Upper lobe of left lung (tissue), 6 donors: ENCODE measurements around the gene B4GALNT3. TPM values are rescaled to one million over a fixed set of nuclear protein-coding genes. Genes with fewer than 3 reads are reported as not detected.
A peak's percentile ranks its signal among the peaks of the same experiment; 100 is the strongest.

Experiments used
- ATAC-seq, 2 donors: fragments of 200-7000 bp; cut with Tn5 transposase; one replicate each; pipeline ENCODE4 v1.9.1; 2022; ENCODE audit warnings: mild to moderate bottlenecking in 2 of 2, moderate library complexity in 2 of 2; ENCODE audit not compliant: low FRiP score in 2 of 2
- DNase-seq, 2 donors: peaks; one replicate each; pipeline ENCODE4 v3.0.0-alpha.2; 2019 to 2020
- H3K27ac ChIP-seq, 4 donors: fragments of 200-600 bp; sonication (generic); one replicate each; pipeline ENCODE4 v1.5.1; 2016 to 2019
- H3K27me3 ChIP-seq, 4 donors: fragments of 200-600 bp; sonication (generic); one replicate each; pipeline ENCODE4 v1.5.1; 2017 to 2019
- H3K36me3 ChIP-seq, 4 donors: fragments of 200-600 bp; sonication (generic); one replicate each; pipeline ENCODE4 v1.5.1; 2016 to 2019
- H3K4me1 ChIP-seq, 4 donors: fragments of 200-600 bp; sonication (generic); one replicate each; pipeline ENCODE4 v1.5.1; 2018 to 2019
- H3K4me3 ChIP-seq, 4 donors: fragments of 200-600 bp; sonication (generic); one replicate each; pipeline ENCODE4 v1.5.1; 2017 to 2019; ENCODE audit warnings: mild to moderate bottlenecking in 2 of 4, moderate library complexity in 1 of 4
- H3K9me3 ChIP-seq, 4 donors: fragments of 200-600 bp; sonication (generic); one replicate each; pipeline ENCODE4 v1.5.1; 2018 to 2019
- EP300 ChIP-seq, 4 donors: sonication (generic); formaldehyde crosslinking; IDR thresholded peaks; one replicate each; pipeline ENCODE4 v1.5.1; 2017; ENCODE audit warnings: antibody characterized with exemption in 4 of 4, control low read depth in 2 of 4
- POLR2A ChIP-seq, 4 donors: fragments of 450-650 bp; IDR thresholded peaks; one replicate each; pipeline ENCODE4 v1.5.1; 2016 to 2017; ENCODE audit warnings: antibody characterized with exemption in 4 of 4, mild to moderate bottlenecking in 2 of 4
- POLR2AphosphoS5 ChIP-seq, 2 donors: sonication (generic); formaldehyde crosslinking; IDR thresholded peaks; one replicate each; pipeline ENCODE4 v1.5.1; 2017; ENCODE audit warnings: antibody characterized with exemption in 2 of 2
- WGBS, 2 donors: methylation state at CpG; one replicate each; pipeline ENCODE4 v1.1.5; 2017 to 2018; 5-methylcytosine and 5-hydroxymethylcytosine counted together
- total RNA-seq, 6 donors: library from RNA; depleted of rRNA in 4 of 6; stranded (reverse); fragments of >200 nt in 4 of 6; gene quantifications; one replicate each; pipeline versions ENCODE4 v1.1.0 to v1.2.1, GENCODE V29; 2016 to 2021
- TF ChIP-seq, protein P1 (sequence below), 6 experiments: fragments of 450-650 bp in 4 of 6; fragments of 200-600 bp in 2 of 6; sonication (generic) in 2 of 6; IDR thresholded peaks; one replicate each; pipeline ENCODE4 v1.5.1; 2016 to 2019; ENCODE audit warnings: antibody characterized with exemption in 6 of 6
- donor health status: DM: no; HTN: no; CAD: no; lungs with moderate emphysema.
- donor health status: DM: no; HTN: yes; CAD: no; lungs with severe emphysema.

B4GALNT3 gene
- total RNA-seq, 6 donors from 2014 or later, result 22.2 to 36.0 (median 26.9) TPM

DNA sequence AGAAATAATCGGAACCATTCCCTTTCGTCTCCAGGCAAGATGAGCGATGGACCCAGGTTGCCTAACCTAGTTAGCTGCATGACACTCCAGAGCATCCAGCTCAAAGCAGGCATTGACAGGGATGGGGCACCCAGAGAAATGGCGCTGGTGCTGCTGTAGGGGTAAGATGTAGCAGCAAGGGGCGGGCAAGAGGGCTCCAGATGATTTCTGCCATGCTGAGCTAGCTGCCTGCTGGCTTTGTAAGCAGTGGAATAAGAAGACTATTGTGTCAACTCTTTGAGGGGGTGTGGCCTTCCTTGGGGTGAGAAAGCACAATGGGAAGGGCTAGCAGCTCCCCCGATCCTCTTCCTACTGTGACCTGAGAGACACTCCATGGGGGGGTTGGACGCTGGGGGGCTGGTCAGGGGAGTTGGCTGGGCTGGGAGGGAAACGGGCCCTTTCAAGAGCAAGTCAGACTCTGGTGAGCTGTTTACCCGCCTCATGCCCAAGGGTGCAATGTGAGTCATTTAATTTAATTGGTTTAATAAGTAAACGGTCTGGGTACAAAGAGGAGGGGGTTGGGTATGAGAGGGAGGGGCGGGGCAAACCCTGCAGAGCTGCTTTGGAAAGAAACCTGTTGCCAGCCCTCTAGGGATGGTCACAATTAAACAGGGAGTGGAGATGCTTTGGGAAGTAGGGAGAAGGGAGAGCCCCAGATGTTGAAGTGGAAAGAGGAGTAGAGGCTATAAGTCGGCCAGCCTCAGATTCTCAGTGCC lies 50.5 kb downstream of the B4GALNT3 start:
- 51 to 52% methylated on average over 12 of the region's 12 CpGs for WGBS, 2 donors
- H3K36me3 ChIP-seq, result no peaks in the 10 kb centered on the region
- TF ChIP-seq EP300 (IDR thresholded peaks at IDR 0.05) (no peak), POLR2A (IDR thresholded peaks at IDR 0.05) (no peak), POLR2AphosphoS5 (IDR thresholded peaks at IDR 0.05) (no peak)
- TF ChIP-seq, protein P1, sequence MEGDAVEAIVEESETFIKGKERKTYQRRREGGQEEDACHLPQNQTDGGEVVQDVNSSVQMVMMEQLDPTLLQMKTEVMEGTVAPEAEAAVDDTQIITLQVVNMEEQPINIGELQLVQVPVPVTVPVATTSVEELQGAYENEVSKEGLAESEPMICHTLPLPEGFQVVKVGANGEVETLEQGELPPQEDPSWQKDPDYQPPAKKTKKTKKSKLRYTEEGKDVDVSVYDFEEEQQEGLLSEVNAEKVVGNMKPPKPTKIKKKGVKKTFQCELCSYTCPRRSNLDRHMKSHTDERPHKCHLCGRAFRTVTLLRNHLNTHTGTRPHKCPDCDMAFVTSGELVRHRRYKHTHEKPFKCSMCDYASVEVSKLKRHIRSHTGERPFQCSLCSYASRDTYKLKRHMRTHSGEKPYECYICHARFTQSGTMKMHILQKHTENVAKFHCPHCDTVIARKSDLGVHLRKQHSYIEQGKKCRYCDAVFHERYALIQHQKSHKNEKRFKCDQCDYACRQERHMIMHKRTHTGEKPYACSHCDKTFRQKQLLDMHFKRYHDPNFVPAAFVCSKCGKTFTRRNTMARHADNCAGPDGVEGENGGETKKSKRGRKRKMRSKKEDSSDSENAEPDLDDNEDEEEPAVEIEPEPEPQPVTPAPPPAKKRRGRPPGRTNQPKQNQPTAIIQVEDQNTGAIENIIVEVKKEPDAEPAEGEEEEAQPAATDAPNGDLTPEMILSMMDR (IDR thresholded peaks at IDR 0.05), result no peak
- no peak overlapping the region for H3K4me3 ChIP-seq
- peaks cover 9 to 27% (median 18%) of the 10 kb centered on the region in 4 donors for H3K4me1 ChIP-seq
- H3K9me3 ChIP-seq, result no peaks in the 10 kb centered on the region
- no peaks in the 10 kb centered on the region for H3K27me3 ChIP-seq
- DNase-seq (peak in 1 of 2 donors; percentile 58), ATAC-seq (peak; percentile 51 to 88)
- H3K27ac ChIP-seq, result peak overlapping the region; percentile 17 to 59 (median 51)

DNA sequence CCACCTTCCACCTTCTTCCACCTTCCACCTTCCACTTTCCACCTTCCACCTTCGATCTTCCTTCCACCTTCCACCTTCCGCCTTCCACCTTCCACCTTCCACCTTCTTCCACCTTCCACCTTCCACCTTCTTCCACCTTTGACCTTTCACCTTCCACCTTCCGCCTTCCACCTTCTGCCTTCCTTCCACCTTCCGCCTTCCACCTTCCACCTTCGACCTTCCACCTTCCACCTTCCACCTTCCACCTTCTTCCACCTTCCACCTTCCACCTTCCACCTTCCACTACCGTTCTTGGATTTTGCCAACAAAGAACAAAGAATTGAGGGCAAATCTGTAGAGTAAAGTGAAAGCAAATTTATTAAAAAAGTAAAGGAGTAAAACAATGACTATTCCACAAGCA lies 53.2 kb downstream of the B4GALNT3 start:
- TF ChIP-seq, protein P1 (IDR thresholded peaks at IDR 0.05), result no peak
- no peak for TF ChIP-seq POLR2A (IDR thresholded peaks at IDR 0.05)
- no peak for TF ChIP-seq EP300 (IDR thresholded peaks at IDR 0.05)
- no peak for TF ChIP-seq POLR2AphosphoS5 (IDR thresholded peaks at IDR 0.05)
- Histone ChIP-seq H3K9me3 (no peaks in the 10 kb centered on the region), H3K4me3 (no peak overlapping the region), H3K4me1 (peaks cover 9 to 24% (median 17%) of the 10 kb centered on the region in 4 donors), H3K27ac (no peak overlapping the region), H3K27me3 (no peaks in the 10 kb centered on the region), H3K36me3 (no peaks in the 10 kb centered on the region)
- WGBS, 2 donors, result 81% methylated on average over 6 of the region's 6 CpGs
- DNase-seq, result no peak
- no peak for ATAC-seq

DNA sequence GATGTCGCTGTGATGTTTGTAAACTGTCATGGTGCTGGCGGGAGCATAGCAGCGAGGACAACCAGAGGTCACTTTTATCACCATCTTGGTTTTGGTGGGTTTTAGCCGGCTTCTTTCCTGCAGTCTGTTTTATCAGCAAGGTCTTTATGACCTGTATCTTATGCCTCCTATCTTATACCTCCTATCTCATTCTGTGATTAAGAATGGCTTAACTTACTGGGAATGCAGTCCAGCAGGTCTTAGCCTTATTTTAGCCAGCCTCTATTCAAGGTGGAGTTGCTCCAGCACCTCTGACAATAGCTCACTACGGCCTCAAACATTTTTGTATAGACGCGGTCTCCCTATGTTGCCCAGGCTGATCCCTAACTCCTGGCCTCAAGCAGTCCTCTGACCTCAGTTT lies 53.7 kb downstream of the B4GALNT3 start:
- H3K9me3 ChIP-seq, result no peaks in the 10 kb centered on the region
- no peak overlapping the region for H3K27ac ChIP-seq
- H3K27me3 ChIP-seq, result no peaks in the 10 kb centered on the region
- no peak for DNase-seq
- TF ChIP-seq POLR2AphosphoS5 (IDR thresholded peaks at IDR 0.05), result no peak
- no peak for TF ChIP-seq EP300 (IDR thresholded peaks at IDR 0.05)
- TF ChIP-seq, protein P1 (IDR thresholded peaks at IDR 0.05), result no peak
- no peak for TF ChIP-seq POLR2A (IDR thresholded peaks at IDR 0.05)
- no peaks in the 10 kb centered on the region for H3K36me3 ChIP-seq
- no peak for ATAC-seq
- 58 to 61% methylated on average over 7 of the region's 7 CpGs for WGBS, 2 donors
- H3K4me3 ChIP-seq, result no peak overlapping the region
- H3K4me1 ChIP-seq, result peaks cover 9 to 19% (median 14%) of the 10 kb centered on the region in 4 donors

DNA sequence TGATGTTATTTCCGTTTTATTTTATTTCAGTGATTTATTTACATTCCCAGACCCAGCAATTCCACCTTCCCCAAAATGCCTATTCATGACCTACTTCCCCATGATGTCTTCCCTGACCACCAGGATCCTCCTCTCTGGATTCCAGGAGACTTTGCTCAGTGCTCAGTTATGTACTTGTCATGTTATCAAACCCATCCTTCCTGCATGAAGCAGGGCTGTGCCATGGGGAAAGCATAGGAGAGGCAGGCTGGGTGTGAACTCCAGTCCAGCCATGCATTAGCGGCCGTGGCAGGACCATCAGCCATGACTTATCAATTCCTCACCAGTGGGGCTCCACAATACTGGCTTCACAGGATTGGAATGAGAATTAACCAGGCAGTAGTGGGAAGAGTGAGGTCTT lies 57.8 kb downstream of the B4GALNT3 start:
- TF ChIP-seq, protein P1 (IDR thresholded peaks at IDR 0.05), result no peak
- TF ChIP-seq POLR2AphosphoS5 (IDR thresholded peaks at IDR 0.05), result no peak
- no peak for TF ChIP-seq POLR2A (IDR thresholded peaks at IDR 0.05)
- no peak for TF ChIP-seq EP300 (IDR thresholded peaks at IDR 0.05)
- H3K4me3 ChIP-seq, result no peak overlapping the region
- DNase-seq (no peak), ATAC-seq (no peak)
- 86 to 93% methylated on average over 3 of the region's 3 CpGs for WGBS, 2 donors
- no peaks in the 10 kb centered on the region for H3K9me3 ChIP-seq
- no peaks in the 10 kb centered on the region for H3K4me1 ChIP-seq
- no peak overlapping the region for H3K27ac ChIP-seq
- no peaks in the 10 kb centered on the region for H3K36me3 ChIP-seq
- no peaks in the 10 kb centered on the region for H3K27me3 ChIP-seq

DNA sequence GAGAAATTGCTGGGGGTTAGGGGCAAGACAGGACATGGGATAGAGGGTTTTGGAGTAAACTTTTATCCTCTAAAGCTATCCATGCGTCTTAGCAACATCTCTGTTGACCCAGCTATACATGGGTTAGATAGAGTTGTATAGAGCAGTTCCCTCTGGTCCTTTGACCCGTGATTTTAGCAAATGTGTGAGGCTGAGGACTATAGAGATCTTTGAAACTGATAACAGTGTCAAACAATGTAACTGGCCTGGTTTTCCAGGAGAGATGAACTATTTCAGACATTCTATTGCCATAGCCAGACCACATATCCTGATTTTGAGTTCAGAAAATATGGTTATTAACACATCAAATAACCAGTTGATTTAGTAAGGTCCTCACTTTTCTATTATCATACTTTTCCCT lies 60.4 kb downstream of the B4GALNT3 start:
- H3K9me3 ChIP-seq, result no peaks in the 10 kb centered on the region
- H3K36me3 ChIP-seq, result no peaks in the 10 kb centered on the region
- DNase-seq (no peak), ATAC-seq (no peak)
- TF ChIP-seq EP300 (IDR thresholded peaks at IDR 0.05) (no peak), POLR2A (IDR thresholded peaks at IDR 0.05) (no peak), POLR2AphosphoS5 (IDR thresholded peaks at IDR 0.05) (no peak)
- TF ChIP-seq, protein P1 (IDR thresholded peaks at IDR 0.05), result no peak
- WGBS, 2 donors, result 62 to 74% methylated on average over 2 of the region's 2 CpGs
- no peak overlapping the region for H3K4me3 ChIP-seq
- H3K27ac ChIP-seq, result no peak overlapping the region
- no peaks in the 10 kb centered on the region for H3K27me3 ChIP-seq
- H3K4me1 ChIP-seq, result no peaks in the 10 kb centered on the region
